ENCODE data around the gene PDHB.

GRCh38 chr3:58464866-58465265 lies 31.2 kb upstream of the PDHB start:
- no peak for TF ChIP-seq CTCF (IDR thresholded peaks at IDR 0.05; ENCODE audit: low read length)
- no peak for TF ChIP-seq EZH2 (IDR thresholded peaks at IDR 0.05; ENCODE audit: borderline replicate concordance, low read length)

All from OCI-LY1 (cell line).